Measurements from ENCODE around the gene LMO4.

LMO4 gene

GRCh38 chr1:87333692-87334347, 5.1 kb downstream of the LMO4 start:
- no peak for TF ChIP-seq CTCF (IDR thresholded peaks at IDR 0.05; ENCODE audit: low read depth, low read length)
- no peak for DNase-seq (ENCODE audit: extremely low read depth, low read depth)

GRCh38 chr1:87334351-87335174, 5.9 kb downstream of the LMO4 start:
- no peak for DNase-seq (ENCODE audit: extremely low read depth, low read depth)
- peak; percentile 6; the same call in 1 of the 2 replicates for TF ChIP-seq CTCF (IDR thresholded peaks at IDR 0.05; ENCODE audit: low read depth, low read length)

- DNase-seq (ENCODE audit: extremely low read depth, low read depth), result no peak
- TF ChIP-seq CTCF (IDR thresholded peaks at IDR 0.05; ENCODE audit: low read depth, low read length), result no peak; the same call in 1 of the 2 replicates
Measured at GRCh38 chr1:87335175-87335884, 6.7 kb downstream of the LMO4 start.

GRCh38 chr1:87336623-87337067, 8.0 kb downstream of the LMO4 start:
- DNase-seq (ENCODE audit: extremely low read depth, low read depth), result no peak
- no peak for TF ChIP-seq CTCF (IDR thresholded peaks at IDR 0.05; ENCODE audit: low read depth, low read length)

- DNase-seq (ENCODE audit: extremely low read depth, low read depth), result no peak
Measured at GRCh38 chr1:87337606-87338005, 8.9 kb downstream of the LMO4 start.

GRCh38 chr1:87338566-87338965, 9.9 kb downstream of the LMO4 start:
- DNase-seq (ENCODE audit: extremely low read depth, low read depth), result no peak
- TF ChIP-seq CTCF (IDR thresholded peaks at IDR 0.05; ENCODE audit: low read depth, low read length), result no peak

More at GRCh38 chr1:87337606-87338005, 8.9 kb downstream of the LMO4 start:
- no peak for TF ChIP-seq CTCF (IDR thresholded peaks at IDR 0.05; ENCODE audit: low read depth, low read length)

All from AG09319 (cell line).